DND-41 (cell line): ENCODE data around the gene POLD1.

Experiments
- EZH2 ChIP-seq: IDR thresholded peaks from 3 replicates; pipeline ENCODE4 v1.6.1; 2012; ENCODE audit warnings: borderline replicate concordance, low read depth, mild to moderate bottlenecking, moderate library complexity, low read length, inconsistent platforms; ENCODE audit not compliant: severe bottlenecking
- TF ChIP-seq, protein P1 (sequence below): IDR thresholded peaks from 2 replicates; pipeline ENCODE4 v1.5.1; 2012; ENCODE audit warnings: borderline replicate concordance, low read length, moderate library complexity, mild to moderate bottlenecking; ENCODE audit not compliant: poor library complexity, severe bottlenecking; ENCODE audit errors: extremely low read depth

DNA sequence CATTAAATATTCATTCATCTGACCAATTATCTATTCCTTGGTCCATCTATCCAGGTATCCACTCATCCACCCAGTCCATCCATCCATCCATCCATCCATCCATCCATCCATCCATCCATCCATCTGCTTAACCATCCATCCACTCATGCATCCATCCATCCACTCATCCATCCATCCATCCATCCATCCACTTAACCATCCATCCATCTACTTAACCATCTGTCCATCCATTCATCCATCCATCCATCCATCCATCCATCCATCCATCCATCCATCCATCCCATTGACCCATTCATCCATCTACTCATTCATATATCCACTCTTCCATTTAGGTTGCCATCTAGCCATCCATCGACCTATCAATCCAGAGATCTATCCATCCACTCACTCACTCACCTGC, 59.9 kb downstream of the POLD1 start:
- TF ChIP-seq, protein P1, sequence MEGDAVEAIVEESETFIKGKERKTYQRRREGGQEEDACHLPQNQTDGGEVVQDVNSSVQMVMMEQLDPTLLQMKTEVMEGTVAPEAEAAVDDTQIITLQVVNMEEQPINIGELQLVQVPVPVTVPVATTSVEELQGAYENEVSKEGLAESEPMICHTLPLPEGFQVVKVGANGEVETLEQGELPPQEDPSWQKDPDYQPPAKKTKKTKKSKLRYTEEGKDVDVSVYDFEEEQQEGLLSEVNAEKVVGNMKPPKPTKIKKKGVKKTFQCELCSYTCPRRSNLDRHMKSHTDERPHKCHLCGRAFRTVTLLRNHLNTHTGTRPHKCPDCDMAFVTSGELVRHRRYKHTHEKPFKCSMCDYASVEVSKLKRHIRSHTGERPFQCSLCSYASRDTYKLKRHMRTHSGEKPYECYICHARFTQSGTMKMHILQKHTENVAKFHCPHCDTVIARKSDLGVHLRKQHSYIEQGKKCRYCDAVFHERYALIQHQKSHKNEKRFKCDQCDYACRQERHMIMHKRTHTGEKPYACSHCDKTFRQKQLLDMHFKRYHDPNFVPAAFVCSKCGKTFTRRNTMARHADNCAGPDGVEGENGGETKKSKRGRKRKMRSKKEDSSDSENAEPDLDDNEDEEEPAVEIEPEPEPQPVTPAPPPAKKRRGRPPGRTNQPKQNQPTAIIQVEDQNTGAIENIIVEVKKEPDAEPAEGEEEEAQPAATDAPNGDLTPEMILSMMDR = no peak
- TF ChIP-seq EZH2 = no peak
